Lower leg skin (tissue), 4 donors: ENCODE measurements around the gene GRID2. TPM values are rescaled to one million over a fixed set of nuclear protein-coding genes. Genes with fewer than 3 reads are reported as not detected.

Experiments
- DNase-seq, 2 donors: peaks; one replicate each; pipeline ENCODE4 v3.0.0-alpha.2; 2019; ENCODE audit warnings: low spot score in 2 of 2
- H3K4me3 ChIP-seq: fragments of 200-600 bp; sonication (generic); 2 replicates; pipeline ENCODE4 v1.5.1; 2017; ENCODE audit warnings: mild to moderate bottlenecking, low read depth; ENCODE audit not compliant: poor library complexity, severe bottlenecking
- CTCF ChIP-seq, 3 donors: fragments of 450-650 bp; IDR thresholded peaks; one replicate each; pipeline ENCODE4 v1.5.1; 2016; ENCODE audit warnings: antibody characterized with exemption in 3 of 3, mild to moderate bottlenecking in 3 of 3, moderate library complexity in 2 of 3
- POLR2A ChIP-seq, 2 donors: fragments of 450-650 bp; IDR thresholded peaks; one replicate each; pipeline ENCODE4 v1.6.1; 2016 to 2017; ENCODE audit warnings: antibody characterized with exemption in 2 of 2, mild to moderate bottlenecking in 1 of 2, moderate library complexity in 1 of 2
- WGBS, 2 donors: methylation state at CpG; one replicate each; pipeline ENCODE4 v1.1.5; 2018; 5-methylcytosine and 5-hydroxymethylcytosine counted together
- intact Hi-C: fragments of 100-400 bp; cut with DNase I; formaldehyde crosslinking; loops from one replicate; pipeline ENCODE4 v1.15.0; 2023; ENCODE audit warnings: low total_unique reads
- total RNA-seq, 4 donors: library from RNA; depleted of rRNA; stranded (reverse); fragments of >200 nt; gene quantifications; one replicate each; pipeline ENCODE4 v1.1.0, GENCODE V29; 2016

The GRID2 gene
- total RNA-seq, 4 donors from 2014 or later, result not detected

GRCh38 chr4:92580816-92581215 is 277.1 kb downstream of the GRID2 start:
- 72 to 79% methylated on average over 1 of the region's 1 CpG for WGBS, 2 donors
- H3K4me3 ChIP-seq, result no peak overlapping the region
- TF ChIP-seq POLR2A (IDR thresholded peaks at IDR 0.05) (no peak), CTCF (IDR thresholded peaks at IDR 0.05) (no peak)
- DNase-seq, result no peak
- intact Hi-C loops, result no loop called here

- 46 to 58% methylated on average over 2 of the region's 2 CpGs for WGBS, 2 donors
- TF ChIP-seq POLR2A (IDR thresholded peaks at IDR 0.05) (no peak), CTCF (IDR thresholded peaks at IDR 0.05) (no peak)
- H3K4me3 ChIP-seq, result no peak overlapping the region
- intact Hi-C loops, result no loop called here
- no peak for DNase-seq
Observed at GRCh38 chr4:92599044-92599443, 295.3 kb downstream of the GRID2 start.

GRCh38 chr4:92600638-92601037 is 296.9 kb downstream of the GRID2 start:
- DNase-seq, result no peak
- no peak overlapping the region for H3K4me3 ChIP-seq
- TF ChIP-seq POLR2A (IDR thresholded peaks at IDR 0.05), result no peak
- no peak for TF ChIP-seq CTCF (IDR thresholded peaks at IDR 0.05)
- intact Hi-C loops, result no loop called here
- WGBS, 2 donors, result 75 to 94% methylated on average over 5 to 6 of the region's 6 CpGs

- no peak overlapping the region for H3K4me3 ChIP-seq
- intact Hi-C loops, result no loop called here
- 73 to 76% methylated on average over 2 of the region's 2 CpGs for WGBS, 2 donors
- no peak for DNase-seq
- TF ChIP-seq POLR2A (IDR thresholded peaks at IDR 0.05) (no peak), CTCF (IDR thresholded peaks at IDR 0.05) (no peak)
Observed at GRCh38 chr4:92606227-92606626, 302.5 kb downstream of the GRID2 start.

- intact Hi-C loops, result no loop called here
- WGBS, 2 donors, result 82 to 84% methylated on average over 1 of the region's 1 CpG
- no peak overlapping the region for H3K4me3 ChIP-seq
- TF ChIP-seq POLR2A (IDR thresholded peaks at IDR 0.05) (no peak), CTCF (IDR thresholded peaks at IDR 0.05) (no peak)
- no peak for DNase-seq
Observed at GRCh38 chr4:92615049-92615448, 311.3 kb downstream of the GRID2 start.

- intact Hi-C loops, result no loop called here
- no peak for TF ChIP-seq POLR2A (IDR thresholded peaks at IDR 0.05)
- TF ChIP-seq CTCF (IDR thresholded peaks at IDR 0.05), result no peak
- WGBS, 2 donors, result 69 to 84% methylated on average over 2 of the region's 2 CpGs
- no peak overlapping the region for H3K4me3 ChIP-seq
- no peak for DNase-seq
Observed at GRCh38 chr4:92618968-92619367, 315.2 kb downstream of the GRID2 start.
